Endothelial cell of umbilical vein (primary cell): Measurements from ENCODE around the gene ATP13A4. TPM values are rescaled to one million over a fixed set of nuclear protein-coding genes. Genes with fewer than 3 reads are reported as not detected.

Experiments used
- BruUV-seq: library from RNA; stranded (reverse); fragments of 400-500 nt; replicated peaks from 2 replicates; lab custom pipeline; 2021; lab: Mats Ljungman, UMichigan
- CTCF ChIA-PET: fragments of 300-600, 350-600 bp; sonication (Branson Sonifier 250); formaldehyde crosslinking; loops from one replicate; lab custom pipeline; 2021; ENCODE audit warnings: antibody characterized with exemption, inconsistent platforms; lab: Charles Lee
- POLR2A ChIA-PET: fragments of 300-600, 350-600 bp; sonication (Branson Sonifier 250); formaldehyde crosslinking; loops from one replicate; lab custom pipeline; 2021; ENCODE audit warnings: antibody characterized with exemption, inconsistent platforms; lab: Charles Lee
- DNase-seq: peaks from one replicate; pipeline ENCODE4 v3.0.0-alpha.2; 2011; ENCODE audit warnings: low read depth, low spot score
- FAIRE-seq: peaks from 2 replicates; lab custom pipeline; 2011; peaks lifted over from hg19 to GRCh38; lab: Jason Lieb, UNC
- H2AFZ ChIP-seq: 2 replicates; pipeline ENCODE4 v1.6.0; 2012; ENCODE audit warnings: low read depth, low read length, control low read depth, inconsistent platforms
- H3K27ac ChIP-seq: 2 replicates; pipeline ENCODE4 v1.5.1; 2011; ENCODE audit warnings: low read depth, mild to moderate bottlenecking, control low read depth, low read length, moderate library complexity; ENCODE audit not compliant: insufficient read depth
- H3K27me3 ChIP-seq, 2 experiments: 2 replicates each; pipeline versions ENCODE4 v1.6.0 to v1.6.1; 2011; ENCODE audit warnings: low read length in 2 of 2, mixed read lengths in 1 of 2; ENCODE audit not compliant: control insufficient read depth in 2 of 2, insufficient read depth in 2 of 2
- H3K36me3 ChIP-seq, 2 experiments: 2 replicates in 1 of 2; 3 replicates in 1 of 2; pipeline ENCODE4 v1.5.1; 2011; ENCODE audit warnings: low read length in 2 of 2, mild to moderate bottlenecking in 1 of 2, moderate library complexity in 1 of 2; ENCODE audit not compliant: control insufficient read depth in 2 of 2, insufficient read depth in 2 of 2; ENCODE audit errors: extremely low read depth in 1 of 2
- H3K4me1 ChIP-seq: 3 replicates; pipeline ENCODE4 v1.5.1; 2011; ENCODE audit warnings: mild to moderate bottlenecking, low read length; ENCODE audit not compliant: control insufficient read depth, insufficient read depth; ENCODE audit errors: extremely low read depth
- H3K4me2 ChIP-seq: 2 replicates; pipeline ENCODE4 v1.6.1; 2011; ENCODE audit warnings: low read length, control low read depth, mixed read lengths; ENCODE audit not compliant: insufficient read depth
- H3K4me3 ChIP-seq, 3 experiments: fragments of 200-600 bp in 1 of 3; sonication (generic), shearing (Covaris generic) in 1 of 3; replicated peaks in 1 of 3; 2 replicates each; pipeline ENCODE4 v1.5.1; 2011 to 2016; ENCODE audit warnings: control low read depth in 3 of 3, low read length in 3 of 3, mild to moderate bottlenecking in 2 of 3, inconsistent platforms in 1 of 3, low read depth in 1 of 3, moderate library complexity in 1 of 3; ENCODE audit not compliant: insufficient read depth in 1 of 3
- H3K79me2 ChIP-seq: 2 replicates; pipeline ENCODE4 v1.6.0; 2012; ENCODE audit warnings: low read length, inconsistent platforms; ENCODE audit not compliant: control insufficient read depth, insufficient read depth
- H3K9ac ChIP-seq: replicated peaks from 2 replicates; pipeline ENCODE3; 2011; ENCODE audit warnings: low read length, control low read depth; ENCODE audit not compliant: insufficient read depth; ENCODE audit errors: extremely low read depth
- H3K9me1 ChIP-seq: replicated peaks from 3 replicates; pipeline ENCODE4 v1.6.0; 2011; ENCODE audit warnings: mild to moderate bottlenecking, low read length; ENCODE audit not compliant: control insufficient read depth, insufficient read depth; ENCODE audit errors: extremely low read depth
- H3K9me3 ChIP-seq: replicated peaks from 2 replicates; pipeline ENCODE4 v1.5.1; 2012; ENCODE audit warnings: low read length, inconsistent platforms; ENCODE audit not compliant: control insufficient read depth, insufficient read depth
- H4K20me1 ChIP-seq: replicated peaks from 2 replicates; pipeline ENCODE3; 2011; ENCODE audit warnings: mild to moderate bottlenecking, low read length; ENCODE audit not compliant: control insufficient read depth, insufficient read depth; ENCODE audit errors: extremely low read depth
- FOS ChIP-seq: IDR thresholded peaks from 2 replicates; pipeline ENCODE4 v1.6.1; 2011; ENCODE audit warnings: mild to moderate bottlenecking, low read length, moderate library complexity, borderline replicate concordance; ENCODE audit not compliant: insufficient read depth
- GATA2 ChIP-seq: IDR thresholded peaks from 2 replicates; pipeline ENCODE4 v1.7.0; 2011; ENCODE audit warnings: low read depth, mild to moderate bottlenecking, moderate library complexity, mixed read lengths, low read length; ENCODE audit not compliant: insufficient read length, insufficient read depth
- JUN ChIP-seq: IDR thresholded peaks from 2 replicates; pipeline ENCODE4 v1.6.1; 2011; ENCODE audit warnings: borderline replicate concordance, low read depth; ENCODE audit not compliant: insufficient read length, insufficient read depth
- MAX ChIP-seq: IDR thresholded peaks from 2 replicates; pipeline ENCODE4 v1.6.1; 2011; ENCODE audit not compliant: insufficient read depth, insufficient read length
- MYC ChIP-seq: IDR thresholded peaks from one replicate; pipeline ENCODE4 v1.6.1; 2011; ENCODE audit warnings: mild to moderate bottlenecking, low read depth, low read length
- POLR2A ChIP-seq: IDR thresholded peaks from 2 replicates; pipeline ENCODE4 v1.6.1; 2012; ENCODE audit warnings: low read depth, mild to moderate bottlenecking, control low read depth, low read length
- POLR2AphosphoS5 ChIP-seq: IDR thresholded peaks from 2 replicates; pipeline ENCODE4 v1.6.1; 2012; ENCODE audit warnings: low read depth, mild to moderate bottlenecking, control low read depth, low read length, moderate library complexity; ENCODE audit not compliant: insufficient read depth
- dilution Hi-C: fragments of 300-500 bp; cut with MboI; formaldehyde crosslinking; loops from one replicate; pipeline ENCODE4 v1.15.0; 2019; ENCODE audit warnings: low sequenced_read_pairs; ENCODE audit not compliant: extremely low pct_ligation_motif_present
- intact Hi-C: fragments of 100-400 bp; cut with micrococcal nuclease; formaldehyde crosslinking; loops from one replicate; pipeline ENCODE4 v1.10.0; 2022
- polyA plus RNA-seq, 4 experiments: library from polyadenylated mRNA; depleted of rRNA in 3 of 4; stranded (reverse) in 3 of 4; unstranded in 1 of 4; fragments of >200 nt; gene quantifications; 2 replicates each; pipeline versions ENCODE4 v1.2.1 to v1.2.3, GENCODE V29; 2011 to 2012; ENCODE audit warnings: missing spikeins in 1 of 4
- total RNA-seq: library from RNA; stranded (reverse); gene quantifications from 2 replicates; pipeline ENCODE4 v1.2.3, GENCODE V29; 2021
- TF ChIP-seq, protein P1 (sequence below), 2 donors: IDR thresholded peaks; 1 replicate in 1 of 2; 2 replicates in 1 of 2; pipeline ENCODE4 v1.5.1; 2011; ENCODE audit warnings: low read length in 2 of 2, mild to moderate bottlenecking in 2 of 2, moderate library complexity in 2 of 2, control low read depth in 1 of 2, inconsistent platforms in 1 of 2, low read depth in 1 of 2; ENCODE audit not compliant: insufficient read depth in 1 of 2; ENCODE audit errors: extremely low read depth in 1 of 2

ATP13A4 gene
- total and polyA plus RNA-seq, 2 donors (not counting 3 experiments of a cell fraction or from before 2014, with no cell fraction given): not detected

DNA sequence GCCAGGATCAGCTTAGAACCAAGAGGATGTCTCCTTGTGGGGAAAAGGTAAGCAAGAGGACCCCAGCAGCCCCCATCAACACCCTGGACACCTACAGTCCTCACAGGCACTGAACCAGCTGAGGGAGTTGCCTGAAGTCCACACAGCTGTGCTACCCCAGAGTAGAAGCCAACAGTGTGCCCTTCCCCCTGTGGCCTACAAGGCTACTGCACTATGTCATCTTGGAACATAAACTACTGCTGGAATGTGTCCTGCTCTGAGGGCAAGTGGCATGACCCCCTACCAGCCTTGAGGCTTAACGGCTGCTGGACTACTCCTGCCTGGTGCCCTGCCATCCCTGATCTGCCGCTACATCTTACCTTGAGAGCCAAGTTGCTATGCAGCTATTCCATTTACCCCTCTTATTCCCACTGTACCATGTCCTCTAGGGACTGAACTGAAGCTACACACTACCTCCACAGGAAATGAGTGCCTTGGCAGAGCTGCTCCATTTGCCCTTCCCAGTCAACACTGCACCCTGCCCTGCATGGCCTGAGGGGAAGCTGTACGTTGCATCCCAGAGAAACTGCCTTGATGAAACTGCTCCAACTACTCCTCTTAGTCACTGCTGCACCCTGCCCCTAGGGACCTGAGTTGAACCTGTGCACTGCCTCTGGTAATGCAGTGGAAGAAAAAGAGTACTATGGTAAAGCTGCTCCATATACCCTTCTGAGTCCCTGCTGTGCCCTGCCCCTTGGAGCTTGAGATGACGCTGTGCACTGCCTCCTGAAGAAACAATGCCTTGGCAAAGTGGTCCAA is 135.9 kb downstream of the ATP13A4 start:
- Histone ChIP-seq H3K4me1 (no peaks in the 10 kb centered on the region), H2AFZ (no peak overlapping the region), H4K20me1 (no peaks in the 10 kb centered on the region), H3K9me1 (no peaks in the 10 kb centered on the region), H3K9ac (no peak overlapping the region), H3K4me2 (no peak overlapping the region), H3K79me2 (no peaks in the 10 kb centered on the region), H3K9me3 (no peaks in the 10 kb centered on the region), H3K36me3 (no peaks in the 10 kb centered on the region), H3K4me3 (no peak overlapping the region), H3K27ac (no peak overlapping the region), H3K27me3 (no peaks in the 10 kb centered on the region)
- dilution Hi-C loops (no loop called here), intact Hi-C loops (no loop called here)
- BruUV-seq: no TSS peak
- ChIA-PET CTCF (no interaction called here), POLR2A (no interaction called here)
- no peak for TF ChIP-seq MYC
- TF ChIP-seq MAX: no peak
- TF ChIP-seq, protein P1, sequence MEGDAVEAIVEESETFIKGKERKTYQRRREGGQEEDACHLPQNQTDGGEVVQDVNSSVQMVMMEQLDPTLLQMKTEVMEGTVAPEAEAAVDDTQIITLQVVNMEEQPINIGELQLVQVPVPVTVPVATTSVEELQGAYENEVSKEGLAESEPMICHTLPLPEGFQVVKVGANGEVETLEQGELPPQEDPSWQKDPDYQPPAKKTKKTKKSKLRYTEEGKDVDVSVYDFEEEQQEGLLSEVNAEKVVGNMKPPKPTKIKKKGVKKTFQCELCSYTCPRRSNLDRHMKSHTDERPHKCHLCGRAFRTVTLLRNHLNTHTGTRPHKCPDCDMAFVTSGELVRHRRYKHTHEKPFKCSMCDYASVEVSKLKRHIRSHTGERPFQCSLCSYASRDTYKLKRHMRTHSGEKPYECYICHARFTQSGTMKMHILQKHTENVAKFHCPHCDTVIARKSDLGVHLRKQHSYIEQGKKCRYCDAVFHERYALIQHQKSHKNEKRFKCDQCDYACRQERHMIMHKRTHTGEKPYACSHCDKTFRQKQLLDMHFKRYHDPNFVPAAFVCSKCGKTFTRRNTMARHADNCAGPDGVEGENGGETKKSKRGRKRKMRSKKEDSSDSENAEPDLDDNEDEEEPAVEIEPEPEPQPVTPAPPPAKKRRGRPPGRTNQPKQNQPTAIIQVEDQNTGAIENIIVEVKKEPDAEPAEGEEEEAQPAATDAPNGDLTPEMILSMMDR (IDR thresholded peaks at IDR 0.05; ENCODE audit: extremely low read depth in 1 of 2, insufficient read depth in 1 of 2, low read depth in 1 of 2, low read length in 2 of 2): no peak
- TF ChIP-seq GATA2: no peak
- no peak for TF ChIP-seq JUN
- no peak for TF ChIP-seq POLR2A
- no peak for TF ChIP-seq FOS
- no peak for TF ChIP-seq POLR2AphosphoS5
- FAIRE-seq: no peak
- DNase-seq: no peak
